Activated CD4-positive, alpha-beta memory T cell treated with anti-CD3 and anti-CD28 coated beads, Interleukin-2, amount 10 ng/mL, durations not matched to agents 7 days and 5 days (primary cell): ENCODE data around the gene RPS27L. TPM values are rescaled to one million over a fixed set of nuclear protein-coding genes. Genes with fewer than 3 reads are reported as not detected.

Source experiments
- CTCF ChIA-PET: fragments of 350-600 bp; sonication (Branson Sonifier 250); formaldehyde crosslinking; loops from one replicate; lab custom pipeline; 2021; ENCODE audit warnings: antibody characterized with exemption, inconsistent platforms; lab: Charles Lee
- POLR2A ChIA-PET: fragments of 350-600 bp; sonication (Branson Sonifier 250); formaldehyde crosslinking; loops from one replicate; lab custom pipeline; 2021; ENCODE audit warnings: antibody characterized with exemption; lab: Charles Lee
- DNase-seq: peaks from one replicate; pipeline ENCODE4 v3.0.0-alpha.2; 2020
- H3K27ac Mint-ChIP-seq: one replicate; pipeline ENCODE4 v1.8.0; 2021; ENCODE audit warnings: mild to moderate bottlenecking, mixed read lengths
- H3K27me3 Mint-ChIP-seq: one replicate; pipeline ENCODE4 v1.8.0; 2021; ENCODE audit warnings: mixed read lengths
- H3K36me3 Mint-ChIP-seq: one replicate; pipeline ENCODE4 v1.8.0; 2021; ENCODE audit warnings: low read depth, mixed read lengths
- H3K4me1 Mint-ChIP-seq: one replicate; pipeline ENCODE4 v1.8.0; 2021; ENCODE audit warnings: mixed read lengths
- H3K4me3 Mint-ChIP-seq: one replicate; pipeline ENCODE4 v1.8.0; 2021; ENCODE audit warnings: mild to moderate bottlenecking, mixed read lengths
- H3K9me3 Mint-ChIP-seq: one replicate; pipeline ENCODE4 v1.8.0; 2021; ENCODE audit warnings: mixed read lengths
- total RNA-seq, 2 experiments: library from RNA; stranded (reverse); gene quantifications; one replicate each; pipeline ENCODE4 v1.2.3, GENCODE V29; 2021

RPS27L gene
- total RNA-seq, 2 experiments from 2014 or later = 171 to 173 TPM

DNA sequence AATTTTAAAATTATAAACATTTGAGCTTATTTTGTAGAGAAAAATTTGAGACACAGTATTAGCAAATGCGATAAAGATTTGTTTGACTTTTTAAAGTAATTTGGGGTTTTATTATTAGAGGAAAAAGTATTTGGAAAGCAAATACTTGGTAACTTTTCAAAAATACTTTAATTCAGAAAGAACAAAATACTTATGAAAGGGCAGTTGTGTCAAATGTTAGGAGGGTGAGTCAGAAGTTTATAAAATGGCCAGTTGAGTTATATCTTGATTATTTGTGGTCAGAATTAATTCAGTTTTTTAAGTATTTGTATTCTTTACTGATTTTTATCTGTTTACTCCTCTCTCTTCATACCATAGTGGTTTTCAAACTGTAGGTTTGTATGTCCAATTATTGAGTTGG is 23.5 kb downstream of the RPS27L start:
- Mint-ChIP-seq H3K4me3 (no peak overlapping the region), H3K9me3 (no peaks in the 10 kb centered on the region), H3K36me3 (peaks cover 5% of the 10 kb centered on the region), H3K4me1 (peaks cover 16% of the 10 kb centered on the region), H3K27me3 (no peaks in the 10 kb centered on the region), H3K27ac (no peak overlapping the region)
- ChIA-PET POLR2A (interaction anchor here (0.9 to 1.6 kb wide), 2 partner anchors 18 to 24 kb away, joined by 3 to 5 read pairs; partner anchors contain the start of gene RPS27L), CTCF (interaction anchor here (0.6 to 1.6 kb wide), 2 partner anchors 8 to 248 kb away, joined by 3 to 5 read pairs; partner anchors contain the start of gene CA12)
- DNase-seq = no peak

DNA sequence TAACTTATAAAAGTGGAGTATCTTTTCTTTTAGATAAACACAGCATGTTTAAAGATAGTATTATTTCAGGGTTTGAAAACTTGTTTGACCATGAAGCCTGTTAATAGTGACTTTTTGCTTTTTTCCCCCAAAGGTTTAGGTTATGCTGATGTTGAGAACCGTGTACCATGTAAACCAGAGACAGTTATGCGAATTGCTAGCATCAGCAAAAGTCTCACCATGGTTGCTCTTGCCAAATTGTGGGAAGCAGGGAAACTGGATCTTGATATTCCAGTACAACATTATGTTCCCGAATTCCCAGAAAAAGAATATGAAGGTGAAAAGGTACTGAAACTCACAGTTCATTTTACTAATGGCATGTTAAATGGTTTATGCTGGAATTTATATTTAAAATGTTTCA is 30.6 kb downstream of the RPS27L start:
- no peak overlapping the region for H3K27ac Mint-ChIP-seq
- H3K4me1 Mint-ChIP-seq = peaks cover 9% of the 10 kb centered on the region
- H3K4me3 Mint-ChIP-seq = no peak overlapping the region
- POLR2A ChIA-PET = no interaction called here
- DNase-seq = no peak
- H3K27me3 Mint-ChIP-seq = no peaks in the 10 kb centered on the region
- CTCF ChIA-PET = no interaction called here
- H3K36me3 Mint-ChIP-seq = peaks cover 16% of the 10 kb centered on the region
- no peaks in the 10 kb centered on the region for H3K9me3 Mint-ChIP-seq

DNA sequence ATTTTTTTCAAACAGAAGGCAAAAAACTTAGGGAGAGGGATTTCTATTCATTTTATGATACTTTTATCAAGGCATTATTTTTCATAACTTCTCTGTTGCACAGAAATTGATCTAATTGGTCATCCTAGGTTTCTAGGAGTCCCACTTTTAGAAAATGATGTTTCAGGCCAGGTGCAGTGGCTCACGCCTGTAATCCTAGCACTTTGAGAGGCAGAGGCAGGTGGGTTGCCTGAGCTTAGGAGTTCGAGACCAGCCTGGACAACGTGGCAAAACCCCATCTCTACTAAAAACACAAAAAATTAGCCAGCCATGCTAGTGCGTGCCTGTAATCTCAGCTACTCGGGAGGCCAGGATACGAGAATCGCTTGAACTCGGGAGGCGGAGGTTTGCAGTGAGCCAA is 32.8 kb downstream of the RPS27L start:
- peaks cover 29% of the 10 kb centered on the region for H3K36me3 Mint-ChIP-seq
- H3K27me3 Mint-ChIP-seq = no peaks in the 10 kb centered on the region
- peaks cover 15% of the 10 kb centered on the region for H3K4me1 Mint-ChIP-seq
- peaks cover 16% of the 10 kb centered on the region for H3K9me3 Mint-ChIP-seq
- no peak for DNase-seq
- POLR2A ChIA-PET = interaction anchor here (0.8 kb wide), 1 partner anchor 11 kb away, joined by 4 read pairs; no protein-coding TSS in a partner anchor
- CTCF ChIA-PET = interaction anchor here (1.6 kb wide), 1 partner anchor 9 kb away, joined by 5 read pairs; no protein-coding TSS in a partner anchor
- H3K4me3 Mint-ChIP-seq = no peak overlapping the region
- H3K27ac Mint-ChIP-seq = no peak overlapping the region

DNA sequence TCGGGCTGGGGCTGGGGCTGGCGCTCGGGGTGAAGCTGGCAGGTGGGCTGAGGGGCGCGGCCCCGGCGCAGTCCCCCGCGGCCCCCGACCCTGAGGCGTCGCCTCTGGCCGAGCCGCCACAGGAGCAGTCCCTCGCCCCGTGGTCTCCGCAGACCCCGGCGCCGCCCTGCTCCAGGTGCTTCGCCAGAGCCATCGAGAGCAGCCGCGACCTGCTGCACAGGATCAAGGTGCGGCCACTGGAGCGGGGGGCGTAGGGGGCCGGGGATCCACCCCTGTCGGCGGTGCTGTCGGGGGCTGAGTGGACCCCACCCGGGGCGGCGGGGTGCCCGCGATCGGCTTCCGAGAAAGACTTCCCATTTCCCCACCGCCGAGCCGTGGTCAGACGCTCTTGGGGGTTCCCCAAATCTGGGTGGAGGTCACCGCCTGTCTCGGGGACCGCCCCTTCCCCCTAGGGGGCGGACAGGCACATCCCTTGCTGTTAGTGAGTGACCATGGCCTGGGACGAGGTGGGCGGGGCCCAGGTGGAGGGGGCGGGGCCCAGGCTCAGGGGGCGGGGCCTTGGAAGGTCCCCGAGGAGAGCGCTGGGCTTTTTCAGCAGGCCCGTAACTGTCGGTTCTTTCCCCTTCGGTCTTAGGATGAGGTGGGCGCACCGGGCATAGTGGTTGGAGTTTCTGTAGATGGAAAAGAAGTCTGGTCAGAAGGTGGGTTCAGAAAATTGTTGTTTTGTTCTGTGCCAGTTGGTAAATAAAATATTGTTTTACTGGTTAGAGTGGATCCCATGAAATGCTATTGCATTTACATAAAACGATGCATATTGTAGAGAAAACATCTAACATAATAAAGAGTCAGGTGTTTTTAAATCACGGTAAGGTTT is 35.0 kb downstream of the RPS27L start:
- peak; percentile 91 for DNase-seq
- CTCF ChIA-PET = interaction anchor here (0.6 kb wide), 1 partner anchor 66 kb away, joined by 3 read pairs; no protein-coding TSS in a partner anchor
- POLR2A ChIA-PET = no interaction called here
- Mint-ChIP-seq H3K27me3 (no peaks in the 10 kb centered on the region), H3K9me3 (peaks cover 19% of the 10 kb centered on the region), H3K27ac (peak overlapping the region; percentile 74), H3K36me3 (peaks cover 21% of the 10 kb centered on the region), H3K4me1 (peaks cover 15% of the 10 kb centered on the region), H3K4me3 (peak overlapping the region; percentile 88)

DNA sequence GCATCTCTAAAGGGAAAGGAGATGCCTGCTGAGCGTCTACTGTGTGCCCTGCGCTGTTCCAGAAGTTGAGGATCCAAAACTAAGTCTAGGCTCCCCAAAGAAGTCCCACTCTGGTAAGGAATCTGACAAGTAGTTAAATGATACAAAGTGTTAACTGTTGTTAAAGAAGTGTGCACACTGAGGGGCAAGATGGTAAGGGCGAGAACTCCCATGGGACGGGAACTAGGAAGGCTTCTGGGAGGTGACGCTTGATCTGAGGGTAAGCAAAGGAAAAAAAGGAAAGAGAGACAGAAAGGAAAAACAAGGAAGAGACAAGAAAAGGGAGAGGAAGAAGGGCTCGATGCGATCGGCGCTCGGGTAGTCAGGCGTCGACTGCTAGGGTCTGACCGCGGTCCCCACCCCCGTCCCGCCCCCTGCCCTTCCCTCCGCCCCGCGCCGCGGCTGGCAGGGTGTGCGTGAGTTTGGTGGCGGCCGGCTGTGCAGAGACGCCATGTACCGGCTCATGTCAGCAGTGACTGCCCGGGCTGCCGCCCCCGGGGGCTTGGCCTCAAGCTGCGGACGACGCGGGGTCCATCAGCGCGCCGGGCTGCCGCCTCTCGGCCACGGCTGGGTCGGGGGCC is 35.8 kb downstream of the RPS27L start, which contains the start of gene LACTB:
LACTB (plus strand) TSS at position 480 of the 620 bp plus-strand sequence; CDS start at position 491, 11 bp downstream.
- Mint-ChIP-seq H3K27me3 (no peaks in the 10 kb centered on the region), H3K27ac (peak within 1 kb of the TSS; percentile 74), H3K9me3 (peaks cover 19% of the 10 kb centered on the region), H3K36me3 (peaks cover 16% of the 10 kb centered on the region), H3K4me1 (peaks cover 15% of the 10 kb centered on the region), H3K4me3 (peak within 1 kb of the TSS; percentile 88)
- POLR2A ChIA-PET = no interaction called here
- DNase-seq = peak; percentile 85
- CTCF ChIA-PET = no interaction called here

DNA sequence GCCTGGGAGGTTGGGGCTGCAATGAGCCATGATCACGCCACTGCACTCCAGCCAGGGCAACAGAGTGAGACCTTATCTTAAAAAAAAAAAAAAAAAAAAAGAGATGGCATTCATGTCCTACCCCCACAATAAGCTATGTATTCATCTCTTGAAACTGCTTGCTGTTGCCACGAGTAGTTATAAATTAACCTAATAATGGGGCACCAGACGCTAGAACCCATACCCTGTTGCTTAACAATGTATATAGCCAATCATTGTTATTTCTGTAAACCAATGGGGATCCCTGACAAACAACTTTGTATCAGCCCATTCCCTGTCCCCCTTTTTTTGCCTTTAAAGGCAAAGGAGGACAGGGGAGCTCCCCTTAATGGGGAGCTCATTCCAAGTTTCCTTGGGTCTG is 38.4 kb downstream of the RPS27L start:
- Mint-ChIP-seq H3K27ac (no peak overlapping the region), H3K4me1 (peaks cover 15% of the 10 kb centered on the region), H3K27me3 (no peaks in the 10 kb centered on the region), H3K4me3 (no peak overlapping the region), H3K9me3 (peaks cover 19% of the 10 kb centered on the region), H3K36me3 (peaks cover 16% of the 10 kb centered on the region)
- ChIA-PET CTCF (no interaction called here), POLR2A (no interaction called here)
- no peak for DNase-seq

DNA sequence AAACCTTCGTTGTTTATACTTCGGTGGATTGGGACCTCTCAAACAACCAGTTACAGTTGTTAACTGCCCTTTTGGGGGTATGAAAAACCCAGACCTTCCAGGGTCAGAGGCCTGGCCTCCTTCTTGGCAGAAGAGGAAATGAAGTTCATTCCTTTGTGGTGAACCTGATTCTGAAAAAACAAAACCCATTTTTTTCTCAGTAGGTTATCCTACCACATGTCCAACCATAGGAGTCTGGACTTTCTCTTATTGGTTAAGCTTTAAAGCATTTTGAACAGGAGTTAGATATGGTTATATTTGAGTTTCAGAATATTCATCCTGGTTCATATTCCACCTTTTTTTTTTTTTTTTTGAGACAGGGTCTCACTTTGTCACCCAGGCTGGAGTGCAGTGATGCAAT is 42.8 kb downstream of the RPS27L start:
- peaks cover under 1% of the 10 kb centered on the region for H3K36me3 Mint-ChIP-seq
- no peaks in the 10 kb centered on the region for H3K4me1 Mint-ChIP-seq
- ChIA-PET POLR2A (no interaction called here), CTCF (interaction anchor here (0.6 to 1.6 kb wide), 2 partner anchors 20 to 66 kb away, joined by 3 to 5 read pairs; no protein-coding TSS in a partner anchor)
- H3K4me3 Mint-ChIP-seq = no peak overlapping the region
- no peaks in the 10 kb centered on the region for H3K27me3 Mint-ChIP-seq
- no peak for DNase-seq
- peaks cover 3% of the 10 kb centered on the region for H3K9me3 Mint-ChIP-seq
- no peak overlapping the region for H3K27ac Mint-ChIP-seq

DNA sequence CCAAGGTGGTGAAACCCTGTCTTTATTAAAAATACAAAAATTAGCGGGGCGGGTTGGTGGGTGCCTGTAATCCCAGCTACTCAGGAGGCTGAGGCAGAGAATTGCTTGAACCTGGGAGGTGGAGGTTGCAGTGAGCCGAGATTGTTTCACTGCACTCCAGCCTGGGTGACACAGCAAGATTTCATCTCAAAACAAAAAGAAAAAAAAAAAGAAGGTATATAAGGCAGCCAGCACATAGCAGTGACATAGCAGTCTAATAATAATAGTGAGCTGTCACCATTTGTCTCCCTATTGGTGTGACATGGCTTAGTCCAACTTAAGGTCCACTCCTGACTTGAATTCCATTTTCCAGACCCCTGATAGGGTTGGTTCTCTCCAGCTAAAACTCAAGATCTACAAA is 44.4 kb downstream of the RPS27L start:
- CTCF ChIA-PET = no interaction called here
- DNase-seq = no peak
- Mint-ChIP-seq H3K9me3 (no peaks in the 10 kb centered on the region), H3K4me1 (no peaks in the 10 kb centered on the region), H3K4me3 (no peak overlapping the region), H3K27ac (no peak overlapping the region), H3K27me3 (peaks cover 5% of the 10 kb centered on the region), H3K36me3 (no peaks in the 10 kb centered on the region)
- POLR2A ChIA-PET = no interaction called here

DNA sequence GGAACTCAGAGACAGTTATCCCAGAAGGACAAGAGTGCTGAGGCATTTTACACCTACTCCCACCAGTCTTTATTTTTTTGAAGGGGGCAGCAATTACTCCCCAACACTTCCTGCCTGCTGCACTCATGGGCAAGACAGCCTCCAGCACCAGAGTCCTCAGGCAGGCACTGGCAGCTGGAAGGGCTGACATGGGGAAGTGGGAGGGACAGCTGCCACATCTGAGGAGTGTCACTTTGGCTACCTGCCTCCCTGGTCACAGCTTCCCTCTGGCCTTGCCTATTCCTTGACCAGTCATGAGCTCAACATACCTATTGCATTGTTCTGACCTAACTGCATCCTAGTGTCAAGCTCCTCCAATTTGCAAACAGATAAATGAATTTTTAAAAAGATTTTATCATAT is 45.8 kb downstream of the RPS27L start:
- Mint-ChIP-seq H3K9me3 (no peaks in the 10 kb centered on the region), H3K27me3 (peaks cover 5% of the 10 kb centered on the region), H3K4me1 (no peaks in the 10 kb centered on the region), H3K4me3 (no peak overlapping the region), H3K27ac (no peak overlapping the region), H3K36me3 (no peaks in the 10 kb centered on the region)
- POLR2A ChIA-PET = no interaction called here
- CTCF ChIA-PET = interaction anchor here (1.2 kb wide), 2 partner anchors 17 to 64 kb away, joined by 3 read pairs; no protein-coding TSS in a partner anchor
- no peak for DNase-seq

DNA sequence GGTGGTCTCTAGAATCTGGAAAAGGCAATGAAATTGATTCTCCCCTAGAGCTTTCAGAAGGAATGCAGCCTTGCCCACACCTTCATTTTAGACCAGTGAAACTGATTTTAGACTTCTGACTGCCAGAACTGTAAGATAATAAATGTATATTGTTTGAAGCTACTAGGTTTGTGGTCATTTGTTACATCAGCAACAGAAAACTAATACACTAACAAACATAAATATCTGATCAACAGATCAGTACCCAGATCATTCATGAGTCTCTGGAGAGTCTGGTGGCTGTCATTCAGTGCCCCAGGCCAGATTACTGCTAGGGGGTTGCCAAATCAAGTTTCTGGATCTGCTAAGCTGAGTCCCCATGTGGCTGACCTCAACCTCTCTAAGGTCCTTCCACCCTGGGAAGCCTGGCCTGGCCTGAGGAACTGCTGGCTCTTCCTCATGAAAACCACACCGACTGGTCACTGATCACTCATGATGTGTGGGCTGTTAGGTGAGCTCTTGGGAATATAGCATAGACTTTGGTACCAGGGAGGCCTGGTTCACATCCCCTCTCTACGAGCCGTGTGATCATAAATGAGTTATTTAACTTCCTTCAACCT is 46.8 kb downstream of the RPS27L start:
- no peak overlapping the region for H3K4me3 Mint-ChIP-seq
- ChIA-PET POLR2A (no interaction called here), CTCF (interaction anchor here (1.2 kb wide), 2 partner anchors 18 to 63 kb away, joined by 3 read pairs; no protein-coding TSS in a partner anchor)
- H3K4me1 Mint-ChIP-seq = no peaks in the 10 kb centered on the region
- H3K27me3 Mint-ChIP-seq = peaks cover 5% of the 10 kb centered on the region
- no peaks in the 10 kb centered on the region for H3K36me3 Mint-ChIP-seq
- H3K27ac Mint-ChIP-seq = no peak overlapping the region
- DNase-seq = no peak
- no peaks in the 10 kb centered on the region for H3K9me3 Mint-ChIP-seq

DNA sequence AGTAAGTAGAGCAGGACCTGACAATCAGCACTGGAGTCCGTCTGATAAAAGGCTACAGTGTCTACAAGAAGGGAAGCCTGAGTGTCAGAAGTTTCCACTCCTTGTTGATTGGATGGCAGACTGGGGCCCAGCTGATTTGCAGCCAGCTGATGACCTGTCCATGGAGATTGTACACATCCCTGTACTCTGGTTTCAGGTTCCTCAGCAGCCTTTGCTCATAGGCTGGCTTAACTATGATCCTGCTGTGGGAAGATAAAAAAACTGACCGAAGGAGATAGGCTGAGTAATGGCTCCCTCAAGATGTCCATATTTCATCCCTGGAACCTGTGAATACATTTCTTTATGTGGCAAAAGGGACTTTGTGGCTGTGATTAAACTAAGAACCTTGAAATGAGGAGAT is 47.4 kb downstream of the RPS27L start:
- Mint-ChIP-seq H3K4me1 (no peaks in the 10 kb centered on the region), H3K9me3 (no peaks in the 10 kb centered on the region), H3K36me3 (no peaks in the 10 kb centered on the region), H3K27ac (no peak overlapping the region), H3K27me3 (peaks cover 9% of the 10 kb centered on the region), H3K4me3 (no peak overlapping the region)
- POLR2A ChIA-PET = no interaction called here
- no peak for DNase-seq
- CTCF ChIA-PET = no interaction called here

DNA sequence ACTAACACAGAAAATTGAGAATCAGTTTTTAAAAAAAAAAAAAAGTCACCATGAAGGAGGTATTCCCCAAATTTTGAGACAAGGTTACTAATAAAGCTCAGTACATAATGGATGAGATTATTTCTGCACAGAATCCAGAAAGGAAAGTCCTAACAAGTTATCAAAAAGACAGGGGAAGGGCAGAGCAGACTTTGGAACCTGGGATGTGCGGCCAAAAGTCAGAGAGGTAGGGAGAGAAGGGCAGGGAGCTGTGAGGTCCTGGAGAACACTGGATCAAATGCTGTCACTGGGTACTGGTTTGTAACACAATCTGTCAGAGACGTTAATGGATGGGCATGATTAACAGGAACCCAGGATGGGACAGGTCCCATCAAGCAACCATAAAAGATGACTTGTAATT is 47.8 kb downstream of the RPS27L start:
- Mint-ChIP-seq H3K4me1 (no peaks in the 10 kb centered on the region), H3K27me3 (peaks cover 13% of the 10 kb centered on the region), H3K9me3 (no peaks in the 10 kb centered on the region), H3K27ac (no peak overlapping the region), H3K4me3 (no peak overlapping the region), H3K36me3 (no peaks in the 10 kb centered on the region)
- no peak for DNase-seq
- ChIA-PET CTCF (no interaction called here), POLR2A (no interaction called here)
